ENCODE data around the gene TTLL11.
"Not testable (repeated sequence)": the region's sequence is repeated elsewhere in the genome, so short reads cannot be mapped to it uniquely, and the experiment has no call there.

The TTLL11 gene

DNA sequence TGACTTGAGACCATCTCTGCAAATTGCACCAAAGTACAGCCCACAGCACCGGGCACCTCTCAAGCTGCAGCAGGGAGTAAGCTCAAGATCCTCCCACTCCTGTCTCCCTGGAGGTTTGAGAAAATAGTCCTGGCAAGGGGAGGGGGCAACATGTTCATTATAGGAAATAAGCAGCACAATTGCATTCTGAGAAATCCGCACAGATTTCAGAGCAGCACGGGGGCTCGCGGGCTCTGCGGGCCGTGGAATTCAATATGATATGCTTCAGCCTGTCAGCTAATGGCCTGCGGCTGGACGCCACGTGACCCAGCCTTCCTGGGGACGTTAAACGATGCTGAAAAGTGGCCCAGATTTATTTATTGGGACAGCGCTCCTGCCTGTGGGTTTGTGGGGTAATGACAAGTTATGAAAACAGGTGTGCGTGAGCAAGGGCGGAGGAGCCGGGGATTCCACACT is 285.3 kb downstream of the TTLL11 start:
- no peak for FAIRE-seq

DNA sequence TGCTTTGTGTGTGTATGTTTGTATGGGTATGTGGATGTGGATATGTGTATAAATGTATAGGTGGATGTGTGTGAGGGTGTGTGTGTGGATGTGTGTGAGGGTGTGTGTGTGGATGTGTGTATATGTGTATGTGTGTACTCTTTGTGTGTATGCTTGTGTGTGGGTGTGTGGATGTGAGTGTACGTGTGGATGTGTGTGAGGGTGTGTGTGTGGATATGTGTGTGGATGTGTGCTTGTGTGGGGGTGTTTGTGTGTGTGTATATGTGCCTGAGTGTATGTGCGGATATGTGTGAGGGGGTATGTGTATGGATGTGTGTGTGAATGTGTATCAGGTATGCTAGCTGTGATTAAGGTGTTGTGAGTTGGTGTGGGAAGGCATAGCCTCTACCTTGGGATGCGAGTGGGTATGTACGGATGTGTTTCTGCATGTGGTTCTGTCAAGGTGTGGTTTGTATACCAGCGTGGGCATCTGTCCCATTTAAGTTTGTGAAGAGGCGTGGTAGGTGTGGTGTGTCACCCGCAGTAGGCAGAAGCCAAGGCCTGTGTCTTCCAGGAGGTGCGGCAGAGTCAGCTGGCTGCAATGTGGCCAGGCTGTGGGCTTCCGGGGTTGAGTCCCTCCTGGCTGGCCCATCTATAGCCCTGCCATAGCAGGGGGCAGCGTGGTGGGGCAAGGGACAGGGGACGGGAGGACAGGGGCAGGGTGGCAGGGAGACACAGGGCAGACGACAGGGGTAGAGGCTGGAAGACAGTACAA is 285.9 kb downstream of the TTLL11 start:
- no peak for FAIRE-seq

DNA sequence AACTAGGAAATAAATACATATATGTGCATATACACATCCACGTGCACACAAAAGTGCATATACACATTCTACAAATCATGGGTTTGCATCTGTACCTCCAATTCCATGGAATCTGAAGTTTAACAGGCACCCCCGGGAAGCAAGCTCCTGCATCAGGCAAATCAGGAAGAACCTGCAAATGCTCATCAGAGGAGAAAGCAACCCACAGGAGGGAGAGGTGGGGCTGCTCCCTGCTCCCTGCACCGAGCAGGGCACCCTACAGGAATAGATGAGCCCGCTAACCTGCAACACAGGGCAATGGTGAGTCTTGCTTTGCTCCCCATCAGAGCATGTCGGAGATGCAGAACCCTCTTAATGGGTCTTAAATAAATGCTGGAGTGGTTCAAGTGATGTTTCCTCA is 290.4 kb downstream of the TTLL11 start:
- FAIRE-seq, result no peak

DNA sequence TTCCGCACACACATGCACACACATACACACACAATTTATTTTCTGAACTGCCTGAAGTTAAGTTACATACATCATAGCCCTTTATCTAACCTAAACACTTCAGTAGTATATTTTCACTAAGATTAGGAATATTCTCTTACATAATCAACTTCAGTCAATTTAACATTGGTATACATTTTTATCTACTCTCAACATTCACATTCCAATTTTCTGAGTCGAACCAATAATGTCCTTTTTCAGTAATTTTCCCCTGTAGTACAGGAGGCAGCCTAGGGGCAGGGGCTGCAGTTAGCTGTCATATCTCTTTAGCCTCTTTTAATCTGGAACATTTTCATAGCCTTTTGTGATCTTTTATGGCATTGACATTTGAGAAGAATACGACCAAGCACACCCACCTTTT is 291.5 kb downstream of the TTLL11 start:
- no peak for FAIRE-seq

DNA sequence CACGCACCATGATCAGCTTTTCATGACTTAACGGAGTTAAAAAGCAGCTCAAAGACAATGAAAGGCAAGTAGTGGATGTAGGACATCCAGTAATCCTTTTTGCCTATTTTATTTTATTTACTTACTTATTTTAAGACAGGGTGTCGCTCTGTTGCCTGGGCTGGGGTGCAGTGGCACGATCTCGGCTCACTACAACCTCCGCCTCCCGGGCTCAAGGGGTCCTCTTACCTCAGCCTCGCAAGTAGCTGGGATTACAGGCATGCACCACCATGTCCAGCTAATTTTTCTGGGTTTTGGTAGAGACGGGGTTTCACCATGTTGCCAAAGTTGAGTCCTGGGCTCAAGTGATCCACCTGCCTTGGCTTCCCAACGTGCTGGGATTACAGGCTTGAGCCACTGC is 292.7 kb downstream of the TTLL11 start:
- no peak for FAIRE-seq

DNA sequence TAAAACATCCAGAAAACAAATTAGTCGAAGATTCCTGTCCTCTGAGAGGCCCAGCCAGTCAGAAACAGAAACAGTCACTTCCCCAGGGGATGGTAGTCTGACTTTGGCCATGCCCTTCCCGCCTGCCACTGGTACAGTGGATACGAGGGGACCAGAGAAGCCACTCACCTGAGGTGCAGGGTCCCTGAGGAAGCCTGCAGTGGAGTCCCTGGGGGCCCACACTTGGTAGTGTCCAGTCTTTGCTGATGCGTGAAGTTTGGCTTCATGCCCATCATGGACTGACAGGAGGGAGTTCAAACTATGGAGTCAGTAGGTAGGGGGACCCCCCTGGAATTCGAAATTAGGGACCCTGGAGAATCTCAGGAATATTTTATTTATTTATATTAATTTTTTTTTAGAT is 294.2 kb downstream of the TTLL11 start:
- no peak for FAIRE-seq

DNA sequence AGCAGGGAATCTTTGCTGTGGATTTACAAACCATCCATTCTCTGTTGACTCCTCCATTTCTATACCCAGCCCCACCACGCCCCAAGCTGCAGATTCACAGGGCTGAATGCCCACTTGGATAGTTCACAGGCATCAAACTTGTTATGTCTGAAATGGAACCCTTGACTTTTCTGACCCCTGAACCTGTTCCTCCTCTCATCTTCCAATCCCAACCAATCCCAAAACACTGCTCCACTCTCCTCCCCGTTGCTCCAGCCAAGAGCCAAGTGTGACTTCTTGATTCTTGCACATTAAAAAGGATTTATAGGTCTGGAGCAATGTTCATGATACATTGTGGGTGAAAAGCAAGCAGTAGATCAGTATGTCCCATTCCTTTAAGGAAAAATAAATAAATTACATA is 296.0 kb downstream of the TTLL11 start:
- FAIRE-seq, result no peak

DNA sequence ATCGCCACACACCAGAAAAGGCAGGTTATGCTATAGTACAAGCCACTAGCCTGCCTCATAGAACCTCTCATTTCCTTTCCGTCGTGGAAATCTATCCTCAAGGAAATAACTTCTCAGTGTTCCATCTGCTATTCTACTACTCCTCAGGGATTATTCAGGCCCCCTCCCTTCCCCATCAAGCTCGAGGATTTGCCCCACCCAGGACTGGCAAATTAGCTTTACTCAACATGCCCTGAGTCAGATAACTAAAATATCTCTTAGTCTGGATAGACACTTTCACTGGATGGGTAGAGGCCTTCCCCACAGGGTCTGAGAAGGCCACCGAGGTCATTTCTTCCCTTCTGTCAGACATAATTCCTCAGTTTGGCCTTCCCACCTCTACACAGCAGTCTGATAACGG is 298.8 kb downstream of the TTLL11 start:
- not testable (repeated sequence) for FAIRE-seq

DNA sequence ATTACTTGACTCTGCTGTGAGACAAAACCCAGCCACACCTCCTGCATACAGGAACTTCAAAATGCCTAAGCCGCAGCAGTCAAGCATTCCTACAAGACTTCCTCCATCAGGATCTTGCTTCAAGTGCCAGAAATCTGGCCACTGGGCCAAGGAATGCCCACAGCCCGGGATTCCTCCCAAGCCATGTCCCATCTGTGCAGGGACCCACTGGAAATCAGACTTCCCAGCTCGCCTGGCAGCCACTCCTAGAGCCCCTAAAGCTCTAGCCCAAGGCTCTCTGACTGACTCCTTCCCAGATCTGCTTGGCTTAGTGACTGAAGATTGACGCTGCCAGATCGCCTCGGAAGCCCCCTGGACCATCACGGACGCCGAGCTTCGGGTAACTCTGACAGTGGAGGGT is 300.6 kb downstream of the TTLL11 start:
- FAIRE-seq, result not testable (repeated sequence)

DNA sequence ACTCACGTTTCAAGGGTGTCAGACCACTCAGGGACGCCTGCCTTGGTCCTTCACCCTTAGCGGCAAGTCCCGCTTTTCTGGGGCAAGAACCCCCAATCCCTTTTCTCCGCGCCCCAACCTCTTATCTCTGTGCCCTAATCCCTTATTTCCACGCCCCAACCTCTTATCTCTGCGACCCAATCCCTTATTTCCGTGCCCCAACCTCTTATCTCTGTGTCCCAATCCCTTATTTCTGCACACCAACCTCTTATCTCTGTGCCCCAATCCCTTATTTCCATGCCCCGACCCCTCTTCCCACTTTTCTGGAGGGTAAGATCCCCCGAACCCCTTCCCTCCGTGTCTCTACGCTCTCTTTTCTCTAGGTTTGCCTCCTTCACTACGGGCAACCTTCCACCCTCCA is 302.3 kb downstream of the TTLL11 start:
- no peak for FAIRE-seq

DNA sequence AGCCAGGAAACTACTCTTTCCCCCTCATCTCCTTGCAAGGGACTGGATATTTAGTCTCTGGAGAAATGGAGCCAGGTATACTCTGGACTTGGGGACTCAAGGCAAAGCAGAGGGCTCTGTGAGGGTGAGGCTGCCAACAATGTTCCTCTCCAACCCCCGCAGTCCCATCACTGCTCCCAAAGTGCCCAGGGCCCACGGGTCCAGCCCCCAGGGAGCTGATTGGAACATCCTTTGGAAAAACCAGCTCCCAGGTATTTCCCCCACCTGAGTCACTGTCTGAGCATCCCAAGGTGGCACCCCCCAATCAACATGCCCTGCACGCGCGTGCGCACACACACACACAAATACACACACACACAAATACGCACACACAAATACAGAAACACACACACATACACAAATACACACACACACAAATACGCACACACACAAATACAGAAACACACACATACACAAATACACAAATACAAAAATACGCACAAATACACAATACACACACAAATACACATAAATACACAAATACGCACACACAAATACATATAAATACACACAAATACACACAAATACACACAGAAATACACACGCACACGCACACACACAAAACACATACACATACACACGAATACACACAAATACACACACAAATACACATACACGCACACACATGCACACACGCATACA is 304.3 kb downstream of the TTLL11 start:
- FAIRE-seq, result no peak

DNA sequence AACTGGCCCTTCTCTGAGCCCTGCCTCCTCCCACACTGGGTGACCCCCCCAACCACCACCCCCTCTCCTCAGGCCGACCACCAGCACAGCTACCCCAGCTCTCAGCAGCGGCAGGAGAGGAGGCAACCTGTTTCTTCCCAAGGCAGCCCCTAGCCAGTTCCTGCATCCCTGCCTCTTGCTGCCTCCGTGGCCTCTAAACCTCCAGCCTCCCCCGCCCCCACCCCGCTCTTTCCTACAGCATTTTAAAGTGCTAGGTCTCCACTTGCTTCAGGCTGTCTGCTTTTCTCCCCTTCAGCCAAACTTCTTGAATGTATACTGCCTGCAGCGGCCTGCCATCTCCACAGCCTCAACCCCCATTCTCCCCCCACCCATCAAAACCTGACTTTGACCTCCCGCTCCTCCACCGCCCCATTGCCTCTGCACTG is 306.1 kb downstream of the TTLL11 start:
- no peak for FAIRE-seq

DNA sequence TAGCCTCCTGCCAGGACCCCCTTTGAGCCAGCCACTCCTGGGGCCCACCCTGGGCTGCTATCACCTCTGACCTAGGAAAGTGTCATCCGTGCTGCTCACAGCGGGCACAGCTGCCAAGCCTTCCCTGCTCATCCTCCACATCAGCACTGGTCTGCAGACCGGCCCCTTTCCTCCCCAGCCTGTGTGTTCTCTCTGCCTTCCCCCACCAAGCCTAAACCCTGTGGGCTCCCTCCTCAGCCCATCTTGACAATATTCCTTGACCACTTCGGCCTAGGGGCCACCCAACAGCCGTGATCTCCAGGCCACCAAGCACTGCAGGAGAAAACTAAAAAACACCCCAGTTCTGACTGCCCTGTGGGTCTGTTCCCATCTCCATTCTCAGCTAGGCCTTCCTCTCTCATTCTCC is 306.6 kb downstream of the TTLL11 start:
- FAIRE-seq, result no peak

DNA sequence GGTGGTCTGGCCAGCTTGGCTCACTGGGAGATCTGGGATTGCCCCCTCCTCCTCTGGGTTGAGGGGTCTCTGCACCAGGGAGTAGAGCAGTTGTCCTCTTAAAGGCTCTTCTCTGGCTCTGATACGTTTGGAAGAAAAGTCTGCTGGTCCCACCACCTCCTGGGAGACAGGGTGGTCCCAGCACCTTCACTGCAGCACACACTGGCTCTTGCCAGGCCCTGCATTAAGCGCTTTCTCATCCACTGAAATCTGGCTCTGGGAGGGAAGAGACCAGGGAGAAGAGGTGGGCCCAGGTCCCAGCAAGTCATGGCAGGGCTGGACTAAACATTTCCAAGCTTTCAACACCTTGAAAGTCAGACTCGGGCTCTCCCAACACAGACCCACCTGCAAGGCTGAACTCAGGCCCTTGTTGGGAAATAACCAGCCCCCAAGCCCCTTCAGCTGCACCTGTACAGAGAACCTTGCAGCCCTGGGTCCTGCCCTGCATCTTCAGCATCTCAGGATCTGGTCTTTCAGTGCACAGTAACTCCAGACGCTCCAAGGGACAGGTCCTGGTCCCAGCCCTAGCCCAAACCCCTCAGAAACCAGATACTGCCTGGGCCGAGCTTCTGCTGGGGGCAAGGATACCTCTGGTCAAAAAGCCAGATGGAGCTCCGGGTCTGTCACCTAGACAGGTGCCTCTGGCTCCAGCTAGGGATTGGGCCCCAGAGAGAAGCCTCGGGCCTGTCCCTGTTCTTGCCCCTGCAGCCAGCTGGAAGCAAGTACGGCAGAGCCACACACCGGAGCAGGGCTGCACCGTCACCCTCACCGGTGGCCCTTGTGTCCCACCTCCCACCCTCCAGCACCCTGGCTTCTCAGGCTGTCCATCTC is 307.2 kb downstream of the TTLL11 start:
- no peak for FAIRE-seq

DNA sequence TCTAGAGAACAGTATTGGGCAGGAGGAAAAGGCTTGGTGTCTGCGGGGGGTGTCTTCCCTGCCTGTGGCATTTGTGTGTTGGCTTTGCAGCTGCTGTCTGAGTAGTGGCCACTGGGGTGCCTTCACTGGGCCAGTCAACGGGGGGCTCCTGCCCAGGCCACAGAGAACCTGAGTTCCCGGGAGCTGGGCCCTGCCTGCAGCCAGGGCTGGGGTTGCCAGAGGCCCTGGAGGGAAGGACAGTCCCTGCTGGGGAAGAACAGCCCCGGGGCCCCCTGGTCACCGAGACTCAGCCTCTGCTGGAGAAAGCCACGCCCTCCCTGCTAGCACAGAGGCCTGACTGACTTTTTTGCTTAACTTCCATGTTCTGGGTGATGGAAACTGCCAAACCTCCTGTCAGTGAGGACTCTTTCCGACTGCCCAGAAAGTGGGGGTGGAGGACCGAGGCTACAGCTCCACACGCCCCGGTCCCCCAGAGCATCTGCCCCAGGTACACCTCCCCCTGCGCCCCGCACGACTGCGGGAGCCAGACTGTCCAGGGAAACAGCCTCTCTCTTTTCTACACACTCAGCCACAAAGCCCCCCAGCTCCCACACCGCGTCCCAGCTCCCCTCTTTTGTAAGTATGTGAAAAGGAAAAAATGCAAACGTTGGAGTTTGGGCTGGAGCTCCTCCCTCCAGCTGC is 308.2 kb downstream of the TTLL11 start:
- no peak for FAIRE-seq

DNA sequence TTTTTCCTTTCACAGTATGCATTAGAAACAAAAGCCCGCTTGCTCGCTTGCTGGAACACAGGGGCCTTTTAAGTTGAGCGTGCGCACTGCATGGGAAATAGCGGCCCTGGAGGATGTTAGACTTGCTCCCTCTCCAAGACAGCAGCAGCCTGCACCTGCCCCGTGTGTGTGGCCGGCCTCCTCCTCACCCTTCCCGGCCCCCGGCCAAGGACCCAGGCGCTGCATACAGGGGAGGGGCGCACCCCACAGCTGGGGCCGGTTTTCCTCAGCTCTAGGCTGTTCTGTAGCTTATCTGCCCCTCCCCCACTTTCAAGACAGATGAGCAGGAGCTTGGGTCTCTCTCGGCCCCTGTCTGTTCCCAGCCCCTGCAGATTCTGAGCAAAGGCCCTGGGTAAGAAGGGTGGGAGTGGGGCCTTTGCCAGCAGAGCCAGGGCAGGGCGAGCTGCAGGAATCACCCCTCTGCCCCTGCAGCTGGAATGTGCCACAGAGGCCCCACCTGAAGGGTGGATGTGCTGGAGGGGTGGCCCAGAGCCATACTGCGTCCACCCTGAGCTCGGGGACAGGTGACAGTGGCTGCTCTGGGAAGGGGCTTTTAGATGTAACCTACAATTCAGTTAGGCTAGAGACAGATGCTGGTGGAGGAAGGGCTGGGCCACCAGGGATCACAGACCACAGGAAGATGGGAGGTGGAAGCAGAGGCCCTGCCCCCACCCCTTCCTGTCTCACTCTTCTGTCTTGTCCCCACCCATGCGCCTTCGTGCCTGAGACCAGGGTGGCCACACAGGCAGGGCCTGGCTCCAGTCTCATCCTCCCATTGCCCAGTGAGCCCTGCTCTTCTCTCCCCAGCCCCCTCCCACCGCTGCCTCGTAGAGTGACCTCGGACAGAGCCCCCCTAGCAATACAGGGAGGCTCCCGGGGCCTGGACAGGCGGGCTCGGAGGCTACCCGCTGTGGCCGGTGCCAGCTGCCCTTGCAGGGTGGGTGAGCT is 309.3 kb downstream of the TTLL11 start:
- FAIRE-seq, result no peak

DNA sequence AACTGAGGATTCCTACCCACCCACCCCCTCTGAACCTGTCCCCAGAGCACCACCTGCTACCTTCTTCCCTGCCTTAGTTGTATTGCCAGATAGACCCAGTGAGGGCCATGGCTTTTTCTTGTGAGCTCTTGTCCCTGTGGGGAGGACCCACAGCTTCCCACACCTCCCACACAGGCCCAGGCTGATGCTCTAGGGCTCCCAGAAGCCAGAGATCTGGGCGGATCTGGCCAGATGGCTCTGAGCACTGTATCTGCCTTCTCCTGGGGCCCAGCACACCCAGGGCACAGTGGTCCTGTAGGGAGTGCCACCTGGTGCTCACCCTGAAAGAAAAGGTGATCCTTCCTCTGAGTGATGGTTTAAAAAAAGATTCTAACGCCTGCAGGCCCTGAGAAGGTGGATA is 310.0 kb downstream of the TTLL11 start:
- no peak for FAIRE-seq

DNA sequence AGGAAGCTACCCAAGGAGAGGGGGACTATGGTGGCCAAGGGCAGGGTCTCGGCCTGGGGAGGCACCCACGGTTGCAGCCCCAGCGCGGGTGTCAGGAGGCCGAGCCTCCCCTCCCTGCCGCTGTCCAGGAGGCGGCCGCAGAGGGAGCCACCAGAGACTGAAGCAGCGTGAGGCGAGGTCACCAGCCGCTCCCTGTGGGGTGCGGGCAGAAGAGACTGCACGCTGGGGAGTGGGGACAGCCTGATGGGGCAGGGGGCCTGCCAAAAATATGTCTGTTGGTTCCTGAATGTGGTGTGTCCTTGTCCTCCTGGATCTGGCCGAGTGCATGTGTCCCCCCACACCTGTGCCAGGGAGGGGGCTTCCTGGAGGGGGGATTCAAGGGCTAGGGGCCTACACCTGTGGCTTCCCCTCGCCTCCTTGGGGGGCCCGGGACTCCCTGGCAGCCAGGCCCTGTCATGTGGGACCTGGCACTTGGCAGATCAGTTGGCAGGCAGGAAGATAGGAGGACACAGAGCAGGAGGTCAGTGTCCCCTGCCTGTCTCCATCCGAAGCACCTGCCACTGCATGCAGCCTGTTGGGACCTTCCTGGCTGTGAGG is 310.5 kb downstream of the TTLL11 start:
- FAIRE-seq, result no peak

DNA sequence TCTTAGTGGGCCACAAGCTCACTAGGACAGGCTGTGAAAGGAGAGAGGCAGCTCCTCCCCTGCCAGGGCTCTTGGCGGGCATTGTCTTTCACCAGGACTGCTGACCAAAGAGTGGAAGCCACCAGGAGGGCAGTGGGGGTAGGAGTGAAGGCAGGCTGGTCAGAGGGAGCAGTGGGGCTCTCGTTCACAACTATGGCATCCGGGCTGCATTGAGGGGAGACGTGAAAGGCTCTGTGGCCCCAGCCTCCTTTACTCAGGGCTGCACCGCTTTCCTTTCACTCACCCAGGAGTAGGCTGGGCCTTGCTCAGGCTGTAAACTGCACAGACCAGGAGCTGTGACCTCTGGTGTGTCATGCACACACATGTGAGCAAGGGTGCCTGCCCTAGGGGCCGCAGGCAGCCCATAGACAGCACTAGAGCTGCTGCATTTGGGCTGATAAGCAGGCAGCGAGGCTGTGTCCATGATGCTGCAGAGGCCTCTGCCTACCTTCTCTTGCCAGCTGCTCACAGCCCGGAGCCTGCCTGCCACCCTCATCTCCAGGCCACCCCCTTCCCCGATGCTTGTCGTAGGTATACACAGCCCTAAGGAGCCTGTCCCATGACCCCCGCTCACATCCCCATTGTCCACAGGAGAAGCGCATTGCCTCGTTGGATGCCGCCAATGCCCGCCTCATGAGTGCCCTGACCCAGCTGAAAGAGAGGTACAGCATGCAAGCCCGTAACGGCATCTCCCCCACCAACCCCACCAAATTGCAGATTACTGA is 311.2 kb downstream of the TTLL11 start:
- no peak for FAIRE-seq

DNA sequence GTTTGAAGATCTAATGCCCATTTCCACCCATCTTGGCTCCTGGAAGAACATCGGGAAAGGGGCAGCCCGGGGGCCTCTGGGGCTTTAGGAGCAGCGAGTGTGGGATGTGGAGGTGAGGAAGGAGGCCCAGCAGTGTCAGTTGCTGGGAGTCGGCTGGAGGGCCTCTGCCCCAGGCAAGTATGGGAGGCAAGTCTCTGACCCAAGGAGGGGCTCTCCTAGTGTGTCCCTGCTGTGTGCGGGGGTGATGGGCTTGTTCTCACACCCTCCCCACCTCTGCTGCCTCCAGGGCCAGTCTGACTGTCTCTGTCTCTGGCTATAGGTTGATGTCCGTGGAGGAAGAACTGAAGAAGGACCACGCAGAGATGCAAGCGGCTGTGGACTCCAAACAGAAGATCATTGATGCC is 312.0 kb downstream of the TTLL11 start:
- no peak for FAIRE-seq
